ENCODE data around the gene MARCHF5.

DNA sequence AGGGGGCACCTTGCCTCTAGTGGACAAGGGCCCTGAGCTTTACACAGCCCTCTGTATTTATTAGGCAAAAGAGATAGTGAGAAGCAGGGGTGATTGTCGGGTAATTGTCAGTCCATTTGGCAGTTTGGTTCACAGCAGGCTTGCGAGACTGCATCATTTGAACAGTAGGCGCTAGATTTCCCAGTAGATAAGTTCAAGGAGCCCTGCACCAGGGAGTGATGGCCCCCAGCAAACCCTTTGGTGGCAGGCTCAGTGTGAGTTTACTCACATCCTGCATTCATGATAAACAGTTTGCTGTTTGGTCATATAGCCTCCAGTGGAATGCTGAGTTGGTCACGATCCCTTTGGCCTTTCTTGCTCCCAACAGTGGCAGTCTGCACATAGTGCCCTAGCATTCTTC is 59.4 kb downstream of the MARCHF5 start:
- TF ChIP-seq, protein P1, sequence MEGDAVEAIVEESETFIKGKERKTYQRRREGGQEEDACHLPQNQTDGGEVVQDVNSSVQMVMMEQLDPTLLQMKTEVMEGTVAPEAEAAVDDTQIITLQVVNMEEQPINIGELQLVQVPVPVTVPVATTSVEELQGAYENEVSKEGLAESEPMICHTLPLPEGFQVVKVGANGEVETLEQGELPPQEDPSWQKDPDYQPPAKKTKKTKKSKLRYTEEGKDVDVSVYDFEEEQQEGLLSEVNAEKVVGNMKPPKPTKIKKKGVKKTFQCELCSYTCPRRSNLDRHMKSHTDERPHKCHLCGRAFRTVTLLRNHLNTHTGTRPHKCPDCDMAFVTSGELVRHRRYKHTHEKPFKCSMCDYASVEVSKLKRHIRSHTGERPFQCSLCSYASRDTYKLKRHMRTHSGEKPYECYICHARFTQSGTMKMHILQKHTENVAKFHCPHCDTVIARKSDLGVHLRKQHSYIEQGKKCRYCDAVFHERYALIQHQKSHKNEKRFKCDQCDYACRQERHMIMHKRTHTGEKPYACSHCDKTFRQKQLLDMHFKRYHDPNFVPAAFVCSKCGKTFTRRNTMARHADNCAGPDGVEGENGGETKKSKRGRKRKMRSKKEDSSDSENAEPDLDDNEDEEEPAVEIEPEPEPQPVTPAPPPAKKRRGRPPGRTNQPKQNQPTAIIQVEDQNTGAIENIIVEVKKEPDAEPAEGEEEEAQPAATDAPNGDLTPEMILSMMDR (IDR thresholded peaks at IDR 0.05) = no peak
- TF ChIP-seq EZH2 (IDR thresholded peaks at IDR 0.05; ENCODE audit: borderline replicate concordance, insufficient read depth, low read depth, low read length, poor library complexity, severe bottlenecking) = no peak
